Smooth muscle cell (in vitro differentiated cells): ENCODE measurements around the gene DUSP9. TPM values are rescaled to one million over a fixed set of nuclear protein-coding genes. Genes with fewer than 3 reads are reported as not detected.

Experiments used
- DNase-seq: peaks from one replicate; lab custom pipeline; 2025; ENCODE audit not compliant: unreplicated experiment; lab: John Stamatoyannopoulos, UW
- H2AFZ ChIP-seq: fragments of 200-600 bp; sonication (generic); 2 replicates; pipeline ENCODE4 v1.6.0; 2016; ENCODE audit warnings: antibody characterized with exemption, low read depth, mild to moderate bottlenecking
- H3F3A ChIP-seq: fragments of 200-600 bp; sonication (generic); 2 replicates; pipeline ENCODE4 v1.6.0; 2017; ENCODE audit warnings: antibody characterized with exemption, low read depth
- H3K27ac ChIP-seq: fragments of 200-600 bp; sonication (generic); 2 replicates; pipeline ENCODE4 v1.5.1; 2016; ENCODE audit warnings: low read depth, mild to moderate bottlenecking
- H3K27me3 ChIP-seq: fragments of 200-600 bp; sonication (generic); 2 replicates; pipeline ENCODE4 v1.6.1; 2016; ENCODE audit warnings: low read depth, mild to moderate bottlenecking
- H3K36me3 ChIP-seq: fragments of 200-600 bp; sonication (generic); 2 replicates; pipeline ENCODE4 v1.5.1; 2016; ENCODE audit warnings: low read depth
- H3K4me1 ChIP-seq: fragments of 200-600 bp; sonication (generic); 2 replicates; pipeline ENCODE4 v1.5.1; 2016; ENCODE audit warnings: low read depth
- H3K4me2 ChIP-seq: fragments of 200-600 bp; sonication (generic); 2 replicates; pipeline ENCODE4 v1.6.0; 2016; ENCODE audit warnings: mild to moderate bottlenecking
- H3K4me3 ChIP-seq: fragments of 200-600 bp; sonication (generic); 2 replicates; pipeline ENCODE4 v1.5.1; 2016; ENCODE audit warnings: mild to moderate bottlenecking
- H3K79me2 ChIP-seq: fragments of 200-600 bp; sonication (generic); 2 replicates; pipeline ENCODE4 v1.6.0; 2016; ENCODE audit warnings: low read depth, mild to moderate bottlenecking
- H3K9ac ChIP-seq: fragments of 200-600 bp; sonication (generic); 2 replicates; pipeline ENCODE4 v1.6.0; 2016; ENCODE audit warnings: low read depth
- H3K9me3 ChIP-seq: fragments of 200-600 bp; sonication (generic); replicated peaks from 2 replicates; pipeline ENCODE4 v1.5.1; 2016; ENCODE audit warnings: low read depth
- H4K20me1 ChIP-seq: fragments of 200-600 bp; sonication (generic); 2 replicates; pipeline ENCODE4 v1.6.0; 2016; ENCODE audit warnings: low read depth
- WGBS: methylation state at CpG from one replicate; pipeline ENCODE4 v1.1.7; 2016; ENCODE audit warnings: low lambda C conversion rate; 5-methylcytosine and 5-hydroxymethylcytosine counted together
- polyA plus RNA-seq: library from polyadenylated mRNA; unstranded; fragments of >200 nt; fragmentation: Nextera tagmentation; extraction: Ambion mirVana; gene quantifications from 2 replicates; pipeline ENCODE4 v1.2.1, GENCODE V29; 2016
- total RNA-seq: library from RNA; depleted of rRNA; stranded (reverse); fragments of >200 nt; gene quantifications from 2 replicates; pipeline ENCODE4 v1.2.3, GENCODE V29; 2014
- TF ChIP-seq, protein P1 (sequence below): fragments of 200-600 bp; sonication (generic); IDR thresholded peaks from 2 replicates; pipeline ENCODE4 v1.5.1; 2017; ENCODE audit warnings: borderline replicate concordance, mild to moderate bottlenecking, antibody characterized with exemption; ENCODE audit not compliant: insufficient read depth, poor library complexity, severe bottlenecking

Gene DUSP9
- total and polyA plus RNA-seq, 2 experiments from 2014 or later: 3.0 to 11.3 TPM

DNA sequence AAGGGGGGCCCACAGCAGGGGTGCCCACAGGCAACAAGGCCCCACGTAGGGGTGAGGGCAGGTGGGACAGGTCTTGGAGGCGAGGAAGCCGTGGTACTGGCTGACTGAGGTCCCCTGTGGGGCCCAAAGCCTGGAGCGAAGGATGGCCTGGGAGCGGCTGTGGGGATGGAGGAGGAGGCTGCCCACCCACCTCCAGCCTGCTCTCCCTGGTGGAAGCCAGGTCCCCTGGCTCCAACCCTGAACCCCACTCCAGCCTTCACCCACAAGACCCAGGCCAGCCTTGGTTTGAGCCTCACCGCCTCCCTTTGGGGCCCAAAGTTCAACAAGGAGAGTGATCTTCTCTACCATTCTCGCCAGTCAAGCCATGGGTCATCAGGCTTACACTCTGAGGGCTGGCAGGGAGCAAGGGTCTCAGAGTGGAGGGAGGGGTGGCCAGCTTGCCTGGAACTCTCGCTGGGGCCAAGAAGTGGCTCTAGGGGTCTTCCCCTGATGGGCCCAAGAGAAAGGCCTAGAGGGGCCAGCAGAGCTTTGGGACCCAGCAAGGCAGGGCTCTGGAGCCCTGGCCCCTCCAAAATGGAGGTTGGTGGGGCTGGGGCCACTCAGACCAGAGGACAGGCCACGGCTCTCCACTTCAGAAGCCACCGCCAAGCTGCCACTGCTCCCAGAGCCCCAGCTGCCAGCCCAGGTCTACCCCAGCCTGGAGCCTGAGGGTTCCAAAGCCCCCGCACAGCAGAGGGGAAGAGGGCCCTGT lies 21.6 kb downstream of the DUSP9 start:
- Histone ChIP-seq H3K9ac (no peak overlapping the region), H3F3A (no peaks in the 10 kb centered on the region), H3K9me3 (no peaks in the 10 kb centered on the region), H3K27ac (no peak overlapping the region), H3K4me3 (no peak overlapping the region), H4K20me1 (no peaks in the 10 kb centered on the region), H3K4me2 (no peak overlapping the region), H3K36me3 (no peaks in the 10 kb centered on the region), H3K4me1 (no peaks in the 10 kb centered on the region), H2AFZ (no peak overlapping the region), H3K27me3 (peaks cover 16% of the 10 kb centered on the region), H3K79me2 (no peaks in the 10 kb centered on the region)
- WGBS: 88% methylated on average over 11 of the region's 11 CpGs
- DNase-seq: no peak
- TF ChIP-seq, protein P1, sequence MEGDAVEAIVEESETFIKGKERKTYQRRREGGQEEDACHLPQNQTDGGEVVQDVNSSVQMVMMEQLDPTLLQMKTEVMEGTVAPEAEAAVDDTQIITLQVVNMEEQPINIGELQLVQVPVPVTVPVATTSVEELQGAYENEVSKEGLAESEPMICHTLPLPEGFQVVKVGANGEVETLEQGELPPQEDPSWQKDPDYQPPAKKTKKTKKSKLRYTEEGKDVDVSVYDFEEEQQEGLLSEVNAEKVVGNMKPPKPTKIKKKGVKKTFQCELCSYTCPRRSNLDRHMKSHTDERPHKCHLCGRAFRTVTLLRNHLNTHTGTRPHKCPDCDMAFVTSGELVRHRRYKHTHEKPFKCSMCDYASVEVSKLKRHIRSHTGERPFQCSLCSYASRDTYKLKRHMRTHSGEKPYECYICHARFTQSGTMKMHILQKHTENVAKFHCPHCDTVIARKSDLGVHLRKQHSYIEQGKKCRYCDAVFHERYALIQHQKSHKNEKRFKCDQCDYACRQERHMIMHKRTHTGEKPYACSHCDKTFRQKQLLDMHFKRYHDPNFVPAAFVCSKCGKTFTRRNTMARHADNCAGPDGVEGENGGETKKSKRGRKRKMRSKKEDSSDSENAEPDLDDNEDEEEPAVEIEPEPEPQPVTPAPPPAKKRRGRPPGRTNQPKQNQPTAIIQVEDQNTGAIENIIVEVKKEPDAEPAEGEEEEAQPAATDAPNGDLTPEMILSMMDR: no peak

DNA sequence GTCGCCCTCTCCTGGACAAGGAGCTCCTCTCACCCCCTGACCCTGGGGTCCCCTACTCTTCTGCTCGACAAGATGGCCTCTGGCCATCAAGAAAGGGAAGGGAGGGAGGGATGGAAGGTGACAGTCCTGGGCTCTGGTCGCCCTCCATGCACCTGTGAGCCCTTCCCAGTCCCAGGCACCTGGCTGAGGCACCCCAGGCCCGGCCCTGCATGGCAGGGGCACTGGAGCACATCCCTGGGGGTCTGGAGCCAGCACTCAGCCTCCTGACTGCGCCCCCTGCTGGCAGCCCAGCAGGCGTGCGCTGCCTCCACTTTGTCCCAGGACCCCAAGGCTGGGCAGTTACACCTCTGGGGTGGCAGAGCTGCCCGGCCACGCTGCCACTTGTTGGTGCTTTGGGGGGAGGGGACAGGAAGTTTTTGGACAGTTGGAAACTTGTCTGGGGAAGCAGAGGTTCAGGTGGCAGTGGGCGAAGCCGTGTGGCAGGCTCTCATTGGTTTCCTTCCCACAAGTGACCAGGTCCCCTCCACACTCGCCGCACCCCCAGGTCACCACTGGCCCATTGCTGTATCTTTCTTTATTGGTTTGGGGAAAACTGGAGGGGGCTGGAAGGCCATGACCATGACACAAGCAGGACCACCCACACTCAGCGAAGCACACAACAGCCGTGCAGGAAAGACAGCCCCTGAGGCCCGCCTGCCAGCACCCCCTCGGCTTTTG lies 22.3 kb downstream of the DUSP9 start:
- Histone ChIP-seq H3K9me3 (no peaks in the 10 kb centered on the region), H3K9ac (no peak overlapping the region), H3K36me3 (no peaks in the 10 kb centered on the region), H3K4me2 (no peak overlapping the region), H3K4me3 (no peak overlapping the region), H4K20me1 (no peaks in the 10 kb centered on the region), H3K4me1 (no peaks in the 10 kb centered on the region), H3K79me2 (no peaks in the 10 kb centered on the region), H2AFZ (no peak overlapping the region), H3K27ac (no peak overlapping the region), H3K27me3 (peaks cover 17% of the 10 kb centered on the region), H3F3A (no peaks in the 10 kb centered on the region)
- 77% methylated on average over 17 of the region's 17 CpGs for WGBS
- no peak for DNase-seq
- TF ChIP-seq, protein P1: peak; percentile 71

- Histone ChIP-seq H3K27ac (no peak overlapping the region), H3K36me3 (no peaks in the 10 kb centered on the region), H3K9me3 (no peaks in the 10 kb centered on the region), H3K4me1 (no peaks in the 10 kb centered on the region), H3F3A (no peaks in the 10 kb centered on the region), H3K9ac (no peak overlapping the region), H3K27me3 (peaks cover 14% of the 10 kb centered on the region), H3K4me3 (no peak overlapping the region), H3K79me2 (no peaks in the 10 kb centered on the region), H4K20me1 (no peaks in the 10 kb centered on the region), H2AFZ (no peak overlapping the region), H3K4me2 (no peak overlapping the region)
- DNase-seq: no peak
- WGBS: 86% methylated on average over 19 of the region's 23 CpGs
- TF ChIP-seq, protein P1: no peak
These were observed 23.1 kb downstream of the DUSP9 start for GRCh38 chrX:153669901-153670731.
